ENCODE data around the gene TOGARAM1.

DNA sequence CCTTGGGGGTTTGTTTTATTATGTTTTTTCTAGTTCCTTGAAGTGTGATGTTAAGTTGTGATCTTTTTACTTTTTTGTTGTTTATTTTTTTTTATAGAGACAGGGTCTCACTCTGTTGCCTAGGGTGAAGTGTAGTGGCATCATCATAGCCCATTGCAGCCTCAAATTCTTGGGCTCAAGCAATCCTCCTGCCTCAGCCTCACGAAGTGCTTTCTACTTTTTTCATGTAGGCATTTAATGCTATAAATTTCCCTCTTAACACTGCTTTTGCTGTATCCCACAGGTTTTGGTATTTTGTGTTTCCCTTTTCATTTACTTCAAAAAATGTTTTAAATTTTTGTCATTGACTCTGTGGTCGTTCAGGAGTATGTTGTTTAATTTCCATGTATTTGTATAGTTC lies 95.4 kb downstream of the TOGARAM1 start:
- TF ChIP-seq EZH2 (IDR thresholded peaks at IDR 0.05) = no peak
- TF ChIP-seq FOXP2 (optimal IDR thresholded peaks at IDR 0.05; ENCODE audit: control extremely low read depth, extremely low read length, insufficient read depth) = no peak
- no peak for TF ChIP-seq POLR2AphosphoS5 (IDR thresholded peaks at IDR 0.05; ENCODE audit: borderline replicate concordance, low read depth, low read length)

All from SK-N-MC (cell line).